ENCODE measurements around the gene GALNT15.

- no peak for TF ChIP-seq EZH2 (IDR thresholded peaks at IDR 0.05; ENCODE audit: borderline replicate concordance, insufficient read depth, low read depth, low read length, poor library complexity, severe bottlenecking)
- TF ChIP-seq, protein P1, sequence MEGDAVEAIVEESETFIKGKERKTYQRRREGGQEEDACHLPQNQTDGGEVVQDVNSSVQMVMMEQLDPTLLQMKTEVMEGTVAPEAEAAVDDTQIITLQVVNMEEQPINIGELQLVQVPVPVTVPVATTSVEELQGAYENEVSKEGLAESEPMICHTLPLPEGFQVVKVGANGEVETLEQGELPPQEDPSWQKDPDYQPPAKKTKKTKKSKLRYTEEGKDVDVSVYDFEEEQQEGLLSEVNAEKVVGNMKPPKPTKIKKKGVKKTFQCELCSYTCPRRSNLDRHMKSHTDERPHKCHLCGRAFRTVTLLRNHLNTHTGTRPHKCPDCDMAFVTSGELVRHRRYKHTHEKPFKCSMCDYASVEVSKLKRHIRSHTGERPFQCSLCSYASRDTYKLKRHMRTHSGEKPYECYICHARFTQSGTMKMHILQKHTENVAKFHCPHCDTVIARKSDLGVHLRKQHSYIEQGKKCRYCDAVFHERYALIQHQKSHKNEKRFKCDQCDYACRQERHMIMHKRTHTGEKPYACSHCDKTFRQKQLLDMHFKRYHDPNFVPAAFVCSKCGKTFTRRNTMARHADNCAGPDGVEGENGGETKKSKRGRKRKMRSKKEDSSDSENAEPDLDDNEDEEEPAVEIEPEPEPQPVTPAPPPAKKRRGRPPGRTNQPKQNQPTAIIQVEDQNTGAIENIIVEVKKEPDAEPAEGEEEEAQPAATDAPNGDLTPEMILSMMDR (IDR thresholded peaks at IDR 0.05) = no peak
Measured at GRCh38 chr3:16222547-16222946, 48.1 kb downstream of the GALNT15 start.

Measured in B cell (primary cell).